SK-N-SH (cell line): ENCODE measurements around the gene ZNF287. TPM values are rescaled to one million over a fixed set of nuclear protein-coding genes. Genes with fewer than 3 reads are reported as not detected.

ENCODE experiments used
- CTCF ChIA-PET: fragments of 300-600, 350-600 bp; formaldehyde crosslinking; extraction: SDS; loops from one replicate; lab custom pipeline; 2021; lab: Yijun Ruan, JAX
- POLR2A ChIA-PET: fragments of 350-600 bp; sonication (Branson Sonifier 250); formaldehyde crosslinking; extraction: SDS; loops from one replicate; lab custom pipeline; 2020; ENCODE audit warnings: antibody characterized with exemption, inconsistent platforms; lab: Yijun Ruan, JAX
- DNase-seq: peaks from one replicate; pipeline ENCODE4 v3.0.0; 2012
- H2AFZ ChIP-seq: fragments of 200-600 bp; sonication (generic); 2 replicates; pipeline ENCODE4 v1.8.1; 2016; ENCODE audit warnings: antibody characterized with exemption, mild to moderate bottlenecking, low read depth
- H3F3A ChIP-seq: fragments of 200-600 bp; sonication (generic); replicated peaks from 2 replicates; pipeline ENCODE3; 2016; ENCODE audit warnings: antibody characterized with exemption, mild to moderate bottlenecking; ENCODE audit not compliant: insufficient read depth
- H3K27ac ChIP-seq, 2 experiments: fragments of 200-500 bp in 1 of 2; fragments of 200-600 bp in 1 of 2; sonication (Bioruptor generic) in 1 of 2; sonication (generic), shearing (Covaris generic) in 1 of 2; 2 replicates each; pipeline versions ENCODE4 v1.5.1 to v1.6.1; 2014 to 2016; ENCODE audit warnings: low read depth in 2 of 2, inconsistent platforms in 1 of 2, low read length in 1 of 2, mild to moderate bottlenecking in 1 of 2, mixed read lengths in 1 of 2
- H3K27me3 ChIP-seq: fragments of 200-600 bp; sonication (generic), shearing (Covaris generic); 2 replicates; pipeline ENCODE4 v1.6.1; 2016; ENCODE audit warnings: mixed run types; ENCODE audit not compliant: insufficient read depth
- H3K36me3 ChIP-seq, 2 experiments: fragments of 200-500 bp in 1 of 2; fragments of 200-600 bp in 1 of 2; sonication (Bioruptor generic) in 1 of 2; sonication (generic) in 1 of 2; replicated peaks in 1 of 2; 2 replicates each; pipeline versions ENCODE3 to v1.5.1; 2014 to 2016; ENCODE audit warnings: low read length in 1 of 2, mild to moderate bottlenecking in 1 of 2; ENCODE audit not compliant: insufficient read depth in 2 of 2, control insufficient read depth in 1 of 2
- H3K4me1 ChIP-seq, 2 experiments: fragments of 200-500 bp in 1 of 2; fragments of 200-600 bp in 1 of 2; sonication (Bioruptor generic) in 1 of 2; sonication (generic), shearing (Covaris generic) in 1 of 2; 2 replicates each; pipeline versions ENCODE4 v1.5.1 to v1.6.1; 2014 to 2016; ENCODE audit warnings: low read depth in 1 of 2, low read length in 1 of 2, mixed run types in 1 of 2; ENCODE audit not compliant: insufficient read depth in 2 of 2, control insufficient read depth in 1 of 2
- H3K4me2 ChIP-seq: fragments of 200-600 bp; sonication (generic), shearing (Covaris generic); 2 replicates; pipeline ENCODE4 v1.6.1; 2017; ENCODE audit warnings: mixed run types
- H3K4me3 ChIP-seq, 2 experiments: fragments of 200-500 bp in 1 of 2; fragments of 200-600 bp in 1 of 2; sonication (Bioruptor generic) in 1 of 2; sonication (generic), shearing (Covaris generic) in 1 of 2; 2 replicates each; pipeline versions ENCODE4 v1.5.1 to v1.8.1; 2014 to 2016; ENCODE audit warnings: low read depth in 2 of 2, inconsistent platforms in 1 of 2, low read length in 1 of 2, mild to moderate bottlenecking in 1 of 2, mixed read lengths in 1 of 2, moderate library complexity in 1 of 2
- H3K79me2 ChIP-seq: fragments of 200-600 bp; sonication (generic); 2 replicates; pipeline ENCODE4 v1.8.1; 2017; ENCODE audit warnings: mild to moderate bottlenecking; ENCODE audit not compliant: insufficient read depth
- H3K9ac ChIP-seq: fragments of 200-600 bp; sonication (generic); 2 replicates; pipeline ENCODE4 v1.6.1; 2017; ENCODE audit warnings: mixed run types
- H3K9me2 ChIP-seq: fragments of 200-600 bp; sonication (generic); 2 replicates; pipeline ENCODE4 v1.6.1; 2017; ENCODE audit warnings: mixed run types
- H3K9me3 ChIP-seq: fragments of 200-600 bp; sonication (generic); 2 replicates; pipeline ENCODE4 v1.6.1; 2017; ENCODE audit warnings: mixed run types, mild to moderate bottlenecking, moderate library complexity
- H4K20me1 ChIP-seq: fragments of 200-600 bp; sonication (generic); 2 replicates; pipeline ENCODE4 v1.6.1; 2017; ENCODE audit warnings: mild to moderate bottlenecking, mixed run types; ENCODE audit not compliant: insufficient read depth
- FOSL2 ChIP-seq: IDR thresholded peaks from 2 replicates; pipeline ENCODE4 v1.4.0; 2012; ENCODE audit warnings: low read depth, mild to moderate bottlenecking, moderate library complexity, borderline replicate concordance
- FOXM1 ChIP-seq: IDR thresholded peaks from 2 replicates; pipeline ENCODE4 v1.4.0; 2012; ENCODE audit warnings: low read depth, mild to moderate bottlenecking
- JUND ChIP-seq: IDR thresholded peaks from 2 replicates; pipeline ENCODE4 v1.4.0; 2012
- MXI1 ChIP-seq: IDR thresholded peaks from 2 replicates; pipeline ENCODE4 v1.6.1; 2012; ENCODE audit warnings: mild to moderate bottlenecking, low read depth, low read length, improper control_type of control experiment
- REST ChIP-seq: IDR thresholded peaks from 2 replicates; pipeline ENCODE4 v1.6.1; 2012; ENCODE audit warnings: mild to moderate bottlenecking, low read depth, low read length, moderate library complexity
- SMC3 ChIP-seq: IDR thresholded peaks from 2 replicates; pipeline ENCODE4 v1.6.1; 2012; ENCODE audit warnings: low read depth, low read length, improper control_type of control experiment
- WGBS: methylation state at CpG from one replicate; pipeline ENCODE4 v1.1.6; 2017; ENCODE audit warnings: low lambda C conversion rate; 5-methylcytosine and 5-hydroxymethylcytosine counted together
- polyA plus RNA-seq, 3 experiments: library from polyadenylated mRNA; depleted of rRNA; stranded (reverse); fragments of >200 nt; gene quantifications; 2 replicates each; pipeline ENCODE4 v1.2.3, GENCODE V29; 2012
- TF ChIP-seq, protein P1 (sequence below): fragments of 200-600 bp; sonication (generic); IDR thresholded peaks from 2 replicates; pipeline ENCODE4 v1.6.1; 2017; ENCODE audit warnings: antibody characterized with exemption, mild to moderate bottlenecking, moderate library complexity

Gene ZNF287
- polyA plus RNA-seq, 1 of the 3 experiments (the other 2 are of a cell fraction), result 6.1 TPM

DNA sequence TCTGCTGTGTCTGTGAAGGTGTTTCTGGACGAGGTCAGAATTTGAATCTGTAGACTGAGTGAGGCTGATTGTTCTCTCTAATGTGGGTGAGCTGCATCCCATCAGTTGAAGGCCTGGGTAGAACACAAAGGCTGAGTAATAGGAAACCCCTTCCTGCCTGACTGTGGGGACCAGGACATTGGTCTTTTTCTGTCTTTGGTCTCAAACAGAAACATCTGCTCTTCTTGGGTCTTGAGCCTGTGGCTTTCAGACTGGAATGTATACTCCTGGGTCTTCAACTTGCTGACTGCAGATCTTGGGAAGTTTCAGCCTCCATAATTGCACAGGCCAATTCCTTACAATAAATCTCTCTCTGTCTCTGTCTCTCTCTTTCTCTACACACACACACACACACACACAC, 57.4 kb downstream of the ZNF287 start:
- H3K4me1 ChIP-seq, result peaks cover 0 to 3% of the 10 kb centered on the region in 2 experiments; a peak in 1 of 4 replicates
- no peak overlapping the region for H3K4me3 ChIP-seq
- ChIA-PET CTCF (interaction anchor here (1.0 to 33.3 kb wide), 5 partner anchors 10 to 93 kb away, joined by 3 to 746 read pairs (median 4); no protein-coding TSS in a partner anchor), POLR2A (no interaction called here)
- H3K27ac ChIP-seq, result no peak overlapping the region
- H3K9me3 ChIP-seq, result no peaks in the 10 kb centered on the region
- H3K4me2 ChIP-seq, result no peak overlapping the region
- H3K9ac ChIP-seq, result no peak overlapping the region
- no peak overlapping the region for H2AFZ ChIP-seq
- H3K27me3 ChIP-seq, result no peaks in the 10 kb centered on the region
- no peaks in the 10 kb centered on the region for H3K36me3 ChIP-seq
- no peak for DNase-seq
- TF ChIP-seq FOSL2 (no peak), REST (no peak)
- TF ChIP-seq, protein P1, sequence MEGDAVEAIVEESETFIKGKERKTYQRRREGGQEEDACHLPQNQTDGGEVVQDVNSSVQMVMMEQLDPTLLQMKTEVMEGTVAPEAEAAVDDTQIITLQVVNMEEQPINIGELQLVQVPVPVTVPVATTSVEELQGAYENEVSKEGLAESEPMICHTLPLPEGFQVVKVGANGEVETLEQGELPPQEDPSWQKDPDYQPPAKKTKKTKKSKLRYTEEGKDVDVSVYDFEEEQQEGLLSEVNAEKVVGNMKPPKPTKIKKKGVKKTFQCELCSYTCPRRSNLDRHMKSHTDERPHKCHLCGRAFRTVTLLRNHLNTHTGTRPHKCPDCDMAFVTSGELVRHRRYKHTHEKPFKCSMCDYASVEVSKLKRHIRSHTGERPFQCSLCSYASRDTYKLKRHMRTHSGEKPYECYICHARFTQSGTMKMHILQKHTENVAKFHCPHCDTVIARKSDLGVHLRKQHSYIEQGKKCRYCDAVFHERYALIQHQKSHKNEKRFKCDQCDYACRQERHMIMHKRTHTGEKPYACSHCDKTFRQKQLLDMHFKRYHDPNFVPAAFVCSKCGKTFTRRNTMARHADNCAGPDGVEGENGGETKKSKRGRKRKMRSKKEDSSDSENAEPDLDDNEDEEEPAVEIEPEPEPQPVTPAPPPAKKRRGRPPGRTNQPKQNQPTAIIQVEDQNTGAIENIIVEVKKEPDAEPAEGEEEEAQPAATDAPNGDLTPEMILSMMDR, result no peak
- H3F3A ChIP-seq, result no peaks in the 10 kb centered on the region
- H3K9me2 ChIP-seq, result no peaks in the 10 kb centered on the region
- WGBS, result 28% methylated on average over 1 of the region's 1 CpG
- H4K20me1 ChIP-seq, result no peaks in the 10 kb centered on the region
- H3K79me2 ChIP-seq, result no peaks in the 10 kb centered on the region

GRCh38 chr17:16507918-16508533, 61.0 kb downstream of the ZNF287 start:
- H3K4me1 ChIP-seq, result no peaks in the 10 kb centered on the region; a peak in 1 of 4 replicates
- no peak overlapping the region for H3K9ac ChIP-seq
- no peaks in the 10 kb centered on the region for H3K36me3 ChIP-seq
- H4K20me1 ChIP-seq, result no peaks in the 10 kb centered on the region
- no peak overlapping the region for H2AFZ ChIP-seq
- H3K4me2 ChIP-seq, result no peak overlapping the region
- no peak overlapping the region for H3K27ac ChIP-seq
- H3K9me3 ChIP-seq, result no peaks in the 10 kb centered on the region
- TF ChIP-seq FOSL2 (no peak), MXI1 (no peak), SMC3 (no peak), FOXM1 (no peak), JUND (no peak)
- TF ChIP-seq, all 33 proteins: peak for 0
- H3F3A ChIP-seq, result no peaks in the 10 kb centered on the region
- ChIA-PET CTCF (interaction anchor here (1.2 to 33.3 kb wide), 4 partner anchors 9 to 54 kb away, joined by 4 to 746 read pairs (median 8); no protein-coding TSS in a partner anchor), POLR2A (no interaction called here)
- no peak overlapping the region for H3K4me3 ChIP-seq
- no peaks in the 10 kb centered on the region for H3K79me2 ChIP-seq
- 61% methylated on average over 8 of the region's 8 CpGs for WGBS
- H3K9me2 ChIP-seq, result no peaks in the 10 kb centered on the region
- H3K27me3 ChIP-seq, result no peaks in the 10 kb centered on the region
- DNase-seq, result no peak
